ENCODE data around the gene USP20. TPM values are rescaled to one million over a fixed set of nuclear protein-coding genes. Genes with fewer than 3 reads are reported as not detected.

Gene USP20
- total RNA-seq, 6 experiments from 2014 or later, result 7.5 to 14.0 (median 10.8) TPM

DNA sequence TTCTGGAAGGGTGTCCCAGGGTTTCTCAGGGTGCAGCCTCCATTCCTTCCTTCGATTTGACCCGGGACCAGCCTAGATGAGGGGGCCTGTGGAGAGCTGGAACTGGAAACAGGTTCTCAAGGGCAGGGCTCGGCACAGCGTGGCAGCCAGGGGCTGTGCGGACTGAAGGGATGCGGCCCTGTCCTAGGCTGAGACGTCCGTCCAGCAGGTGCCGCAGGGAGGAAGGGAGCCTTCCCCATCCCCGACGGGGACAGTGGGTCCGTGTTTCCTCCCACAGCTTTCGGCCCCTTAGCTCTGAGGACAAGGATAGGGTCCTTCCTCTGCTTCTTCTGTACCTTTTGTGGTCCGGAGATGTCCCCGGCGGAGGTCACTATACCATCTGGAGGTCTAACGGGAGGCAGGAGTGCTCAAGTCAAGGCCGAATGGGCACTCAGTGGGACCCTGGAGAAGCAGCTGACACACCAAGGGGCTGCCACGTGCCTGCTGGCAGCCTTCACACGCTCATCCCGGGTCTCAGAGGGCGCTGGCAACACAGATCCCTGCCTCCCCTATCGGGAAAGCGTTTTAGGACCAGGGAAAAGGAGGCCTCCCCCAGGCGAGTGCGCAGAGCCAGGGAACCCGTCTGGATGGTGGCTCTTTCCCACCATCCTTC, 49.9 kb downstream of the USP20 start:
- DNase-seq (peak in 2 of 3 donors; percentile 59 to 73), ATAC-seq (peak; percentile 55 to 62 (median 58))
- intact Hi-C loops (cut with DNase I), result loop anchor here in 1 of 2 donors (10.0 kb wide), 1 partner anchor 220 kb away; no protein-coding TSS in a partner anchor
- H3K27me3 ChIP-seq, result no peaks in the 10 kb centered on the region
- peaks cover 0 to 10% (median 0%) of the 10 kb centered on the region in 4 donors for H3K36me3 ChIP-seq
- H3K4me3 ChIP-seq, result peak overlapping the region; percentile 12 to 49 (median 26)
- peak overlapping the region; percentile 28 to 68 (median 60) for H3K27ac ChIP-seq
- H3K9me3 ChIP-seq, result no peaks in the 10 kb centered on the region
- TF ChIP-seq, protein P1, sequence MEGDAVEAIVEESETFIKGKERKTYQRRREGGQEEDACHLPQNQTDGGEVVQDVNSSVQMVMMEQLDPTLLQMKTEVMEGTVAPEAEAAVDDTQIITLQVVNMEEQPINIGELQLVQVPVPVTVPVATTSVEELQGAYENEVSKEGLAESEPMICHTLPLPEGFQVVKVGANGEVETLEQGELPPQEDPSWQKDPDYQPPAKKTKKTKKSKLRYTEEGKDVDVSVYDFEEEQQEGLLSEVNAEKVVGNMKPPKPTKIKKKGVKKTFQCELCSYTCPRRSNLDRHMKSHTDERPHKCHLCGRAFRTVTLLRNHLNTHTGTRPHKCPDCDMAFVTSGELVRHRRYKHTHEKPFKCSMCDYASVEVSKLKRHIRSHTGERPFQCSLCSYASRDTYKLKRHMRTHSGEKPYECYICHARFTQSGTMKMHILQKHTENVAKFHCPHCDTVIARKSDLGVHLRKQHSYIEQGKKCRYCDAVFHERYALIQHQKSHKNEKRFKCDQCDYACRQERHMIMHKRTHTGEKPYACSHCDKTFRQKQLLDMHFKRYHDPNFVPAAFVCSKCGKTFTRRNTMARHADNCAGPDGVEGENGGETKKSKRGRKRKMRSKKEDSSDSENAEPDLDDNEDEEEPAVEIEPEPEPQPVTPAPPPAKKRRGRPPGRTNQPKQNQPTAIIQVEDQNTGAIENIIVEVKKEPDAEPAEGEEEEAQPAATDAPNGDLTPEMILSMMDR (IDR thresholded peaks at IDR 0.05), result peak; percentile 13 to 21 (median 18)
- TF ChIP-seq POLR2A (IDR thresholded peaks at IDR 0.05), result no peak
- H3K4me1 ChIP-seq, result peaks cover 0 to 25% (median 2%) of the 10 kb centered on the region in 4 donors
- WGBS (ENCODE audit: insufficient coverage, low coverage, low lambda C conversion rate, missing lambda C conversion rate), result 24% methylated on average over 4 of the region's 27 CpGs

DNA sequence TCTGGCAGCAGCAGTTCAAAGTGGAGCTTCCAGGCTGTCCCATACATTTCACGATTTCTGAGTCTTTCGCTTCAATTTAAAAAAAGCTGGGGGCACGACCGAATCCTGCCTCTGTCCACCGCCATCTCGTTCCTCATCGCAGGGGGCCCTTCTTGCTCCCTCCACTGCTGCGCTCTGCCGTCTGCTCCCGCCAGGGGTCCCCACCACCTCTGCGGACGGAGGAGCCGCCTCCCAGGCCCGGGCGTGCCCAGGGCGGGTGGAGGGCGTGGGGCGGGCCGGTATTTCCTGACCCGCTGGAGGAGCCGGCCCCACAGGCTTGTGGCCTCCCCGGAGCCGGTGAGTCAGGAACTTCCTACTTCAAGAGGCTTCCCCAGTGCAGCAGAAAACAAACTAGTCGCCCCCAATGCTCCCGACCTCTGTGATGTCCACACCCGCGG, 50.4 kb downstream of the USP20 start:
- ATAC-seq, result peak; percentile 85 to 91 (median 88)
- H3K4me1 ChIP-seq, result peaks cover 0 to 25% (median 2%) of the 10 kb centered on the region in 4 donors
- intact Hi-C loops (cut with DNase I), result loop anchor here in 1 of 2 donors (10.0 kb wide), 1 partner anchor 219 kb away; no protein-coding TSS in a partner anchor
- peak overlapping the region; percentile 12 to 49 (median 26) for H3K4me3 ChIP-seq
- TF ChIP-seq POLR2A (IDR thresholded peaks at IDR 0.05), result no peak
- TF ChIP-seq, protein P1 (IDR thresholded peaks at IDR 0.05), result peak; percentile 85 to 96 (median 92)
- H3K9me3 ChIP-seq, result no peaks in the 10 kb centered on the region
- H3K36me3 ChIP-seq, result peaks cover 0 to 5% (median 0%) of the 10 kb centered on the region in 4 donors
- H3K27ac ChIP-seq, result peak overlapping the region; percentile 47 to 69 (median 68)
- 0% methylated on average over 12 of the region's 27 CpGs for WGBS (ENCODE audit: insufficient coverage, low coverage, low lambda C conversion rate, missing lambda C conversion rate)
- peak; percentile 89 to 95 (median 94) for DNase-seq
- H3K27me3 ChIP-seq, result no peaks in the 10 kb centered on the region

DNA sequence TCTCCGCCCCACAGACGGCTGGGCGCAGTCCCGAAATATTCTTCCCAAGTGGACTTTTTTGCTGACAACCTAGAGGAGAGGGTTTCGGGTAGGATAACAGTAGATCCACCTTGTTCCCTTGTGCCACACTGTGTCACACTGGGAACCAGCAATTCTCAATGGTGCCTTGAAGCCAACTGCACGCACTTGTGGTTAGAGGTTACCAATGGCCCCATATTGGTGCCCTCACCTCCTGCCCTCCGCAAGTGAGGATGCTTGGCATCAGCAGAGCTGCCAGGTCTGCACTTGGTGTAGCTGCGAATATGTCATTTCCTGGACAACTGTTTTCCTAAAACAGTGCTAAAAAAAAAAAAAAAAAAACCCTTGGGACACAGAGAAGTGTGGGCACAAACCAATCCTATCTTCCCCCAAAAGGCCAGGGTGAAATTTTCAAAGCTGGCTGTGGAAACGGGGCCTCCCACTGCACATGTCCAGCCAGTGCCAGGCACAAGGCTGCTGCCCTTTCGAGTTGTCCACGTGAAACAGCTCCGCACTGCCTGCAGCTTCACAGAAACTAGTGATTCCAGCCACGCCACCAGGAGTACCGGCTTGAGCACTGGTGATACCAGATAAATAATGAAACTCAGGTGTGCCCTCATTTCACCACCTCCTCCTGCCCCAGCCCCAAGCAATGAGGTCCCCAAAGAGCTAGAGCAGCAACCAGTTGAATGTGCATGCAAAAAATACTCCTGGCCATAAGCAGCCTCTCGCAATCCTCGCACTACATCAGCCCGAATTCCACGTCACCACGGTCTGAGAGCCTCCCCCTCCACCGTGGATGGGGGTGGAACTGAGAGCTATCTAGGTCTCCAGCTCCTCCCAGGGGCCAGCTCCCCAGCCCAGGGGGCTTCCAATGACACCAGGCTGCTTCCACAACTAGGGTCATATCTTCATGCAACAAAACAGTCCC, 51.2 kb downstream of the USP20 start:
- H3K4me3 ChIP-seq, result peak overlapping the region in 2 of 3 donors; percentile 26 to 49
- intact Hi-C loops (cut with DNase I), result loop anchor here in 1 of 2 donors (10.0 kb wide), 1 partner anchor 218 kb away; no protein-coding TSS in a partner anchor
- TF ChIP-seq, protein P1 (IDR thresholded peaks at IDR 0.05), result no peak
- TF ChIP-seq POLR2A (IDR thresholded peaks at IDR 0.05), result no peak
- no peaks in the 10 kb centered on the region for H3K36me3 ChIP-seq
- H3K27me3 ChIP-seq, result no peaks in the 10 kb centered on the region
- ATAC-seq (no peak), DNase-seq (peak in 1 of 3 donors; percentile 29)
- H3K9me3 ChIP-seq, result no peaks in the 10 kb centered on the region
- peaks cover 0 to 25% (median 2%) of the 10 kb centered on the region in 4 donors for H3K4me1 ChIP-seq
- H3K27ac ChIP-seq, result peak overlapping the region; percentile 47 to 69 (median 68)
- 44% methylated on average over 7 of the region's 20 CpGs for WGBS (ENCODE audit: insufficient coverage, low coverage, low lambda C conversion rate, missing lambda C conversion rate)
